Adipose tissue (tissue), 3 donors: ENCODE results near the gene CCDC174. TPM values are rescaled to one million over a fixed set of nuclear protein-coding genes. Genes with fewer than 3 reads are reported as not detected.

ENCODE experiments used
- polyA plus RNA-seq, 3 donors: library from polyadenylated mRNA; stranded (reverse); fragments of 200-250 nt; gene quantifications; one replicate each; pipeline ENCODE4 v1.2.3, GENCODE V29; 2013
- donor health status: healthy with polysubstance abuse.
- donor health status: Bipolar disorder and iron deficiency.
- donor health status: healthy.

CCDC174 gene
- polyA plus RNA-seq, 3 donors, result 9.4 to 10.7 (median 10.3) TPM

Other genes with a start within 250 kb of the CCDC174 start
- gene SLC6A6, start 249.2 kb upstream of the CCDC174 start, polyA plus RNA-seq, result 10 to 100 TPM in 1 of 3 donors, 1 to 10 TPM in 2; 1.5 to 11.7 (median 3.8) TPM
- gene GRIP2, start 111.4 kb upstream of the CCDC174 start, polyA plus RNA-seq, result 1 to 10 TPM in 1 of 3 donors, under 1 TPM in 2; 0.14 to 3.7 (median 0.49) TPM
- not detected for gene C3orf20, start 23.4 kb downstream of the CCDC174 start, polyA plus RNA-seq
- 10 to 100 TPM in 2 of 3 donors, 1 to 10 TPM in 1; 3.4 to 19.5 (median 16.7) TPM for gene FGD5, start 167.2 kb downstream of the CCDC174 start, polyA plus RNA-seq